HG03097 (cell line): Measurements from ENCODE around the gene MFAP1.

Experiments
- ATAC-seq: cut with Tn5 transposase; IDR thresholded peaks from one replicate; pipeline ENCODE4 v1.9.1; 2021; ENCODE audit not compliant: unreplicated experiment, low FRiP score

The MFAP1 gene

DNA sequence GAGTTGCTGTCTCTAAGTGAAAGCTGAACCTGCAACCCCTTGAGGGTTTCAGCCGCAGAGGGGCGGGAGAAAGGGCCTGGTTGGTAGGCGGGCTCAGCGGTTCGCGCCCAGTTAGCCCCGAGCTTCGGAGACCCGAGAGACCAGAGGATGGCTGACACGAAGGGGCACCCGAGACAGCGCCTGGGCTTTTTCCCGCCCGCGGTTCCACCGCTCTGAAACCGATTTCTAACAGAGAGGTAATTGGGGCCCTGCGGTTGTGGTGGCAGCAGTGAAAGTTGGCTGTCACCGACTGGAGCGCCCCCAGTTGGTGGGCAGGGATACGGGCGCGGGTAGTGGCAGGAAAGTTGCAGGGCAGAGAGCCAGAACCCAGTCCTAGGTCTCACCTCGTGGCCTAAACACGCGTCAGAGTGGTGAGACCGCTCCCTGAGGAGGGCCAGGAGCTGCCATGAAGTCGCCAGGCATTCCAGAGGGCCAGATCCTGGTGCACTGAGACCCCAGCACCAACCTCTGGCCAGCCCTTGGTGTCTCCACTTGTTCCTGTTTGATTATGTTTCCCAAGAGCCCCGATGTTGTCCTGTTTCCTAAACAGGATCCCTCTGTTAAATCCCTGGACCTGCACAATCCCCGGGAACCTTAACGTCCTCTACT is 47.1 kb downstream of the MFAP1 start:
- peak; percentile 45 for ATAC-seq

DNA sequence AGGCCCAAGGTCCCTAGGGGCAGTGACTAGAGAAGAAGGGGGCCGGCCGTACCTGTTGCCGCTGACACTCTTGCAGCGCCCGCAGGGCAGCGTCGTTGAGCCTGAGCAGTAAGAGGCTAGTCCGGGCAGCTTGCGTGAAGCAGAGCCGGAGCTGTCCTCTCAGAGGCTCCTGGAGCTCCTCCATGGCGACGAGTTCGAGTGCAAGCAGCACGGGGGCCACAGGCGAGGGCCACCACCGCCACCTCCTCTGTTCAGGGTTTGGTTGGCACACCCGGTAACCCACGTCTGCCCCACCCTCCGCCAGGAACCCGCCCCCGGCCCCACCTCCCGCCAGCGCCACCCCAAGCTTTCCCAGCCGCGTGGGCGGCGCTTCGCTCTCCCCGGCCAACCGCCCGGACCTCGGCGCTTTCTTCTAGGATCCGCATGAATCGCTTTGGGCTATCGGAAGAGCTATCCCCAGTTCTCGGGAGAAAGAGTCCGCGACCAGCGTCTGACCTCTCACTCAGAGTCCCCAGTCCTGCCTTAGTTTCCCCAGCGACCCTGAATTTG is 47.7 kb downstream of the MFAP1 start, which contains the start of gene ELL3:
TSS of gene ELL3 (minus strand) at position 249 of the 549 bp plus-strand sequence. CDS start at position 184, 65 bp downstream.
- peak; percentile 33 for ATAC-seq

DNA sequence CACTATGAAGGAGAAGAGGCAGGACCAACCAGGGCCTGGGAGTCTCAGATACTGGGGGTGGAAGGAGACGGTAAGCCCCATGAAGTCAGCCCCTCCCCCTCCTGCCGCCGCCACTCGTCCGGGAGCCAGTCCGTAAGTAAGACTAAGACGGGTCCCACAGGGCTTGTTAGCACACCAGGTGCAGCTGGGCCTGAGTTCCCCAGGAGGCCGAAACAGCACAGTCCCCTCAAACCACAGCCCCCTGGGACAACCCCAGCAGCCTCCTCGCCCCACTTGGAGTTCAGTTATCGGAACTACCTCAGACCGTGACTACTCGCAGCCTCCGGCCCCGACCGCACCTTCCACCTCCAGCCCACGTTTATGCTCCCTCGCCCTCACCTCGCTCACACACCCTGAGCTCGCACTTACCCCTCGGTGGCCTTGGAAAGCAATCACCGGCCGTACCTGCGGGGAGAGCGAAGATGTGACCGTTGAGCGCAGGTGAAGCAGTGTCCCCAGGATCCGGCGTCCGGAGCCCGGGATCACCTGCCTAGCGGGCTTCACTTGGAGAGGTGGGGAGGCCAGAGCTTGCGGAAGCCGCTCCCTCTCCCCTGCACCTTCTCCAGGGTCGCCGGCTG is 48.3 kb downstream of the MFAP1 start:
- ATAC-seq = peak; percentile 63

DNA sequence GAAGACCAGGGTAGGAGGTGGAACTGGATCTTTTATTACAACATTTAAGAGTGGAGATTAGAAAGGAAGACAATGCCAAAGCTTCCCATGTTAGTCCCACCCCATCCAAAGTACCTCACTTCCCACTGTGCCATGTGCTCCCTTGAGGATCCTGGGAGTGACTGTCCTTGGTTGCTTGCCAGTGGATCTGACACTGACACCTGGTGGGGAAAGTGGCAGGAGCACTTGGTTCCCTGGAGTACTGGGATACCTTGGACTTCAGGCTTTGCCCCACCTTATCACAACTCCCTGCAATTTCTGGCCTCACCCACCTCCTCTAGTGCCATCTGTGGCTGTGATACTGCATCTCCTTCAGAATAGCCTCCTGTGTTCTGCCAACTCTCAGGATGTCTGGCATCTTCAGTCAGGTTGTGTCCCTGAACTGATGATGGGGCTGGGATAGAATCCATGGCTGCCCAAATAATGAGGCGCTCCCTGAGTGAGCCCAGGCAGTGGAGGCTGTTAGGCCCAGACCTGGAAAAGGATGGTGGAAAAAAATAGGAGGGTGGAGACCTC is 49.0 kb downstream of the MFAP1 start:
- ATAC-seq = no peak

DNA sequence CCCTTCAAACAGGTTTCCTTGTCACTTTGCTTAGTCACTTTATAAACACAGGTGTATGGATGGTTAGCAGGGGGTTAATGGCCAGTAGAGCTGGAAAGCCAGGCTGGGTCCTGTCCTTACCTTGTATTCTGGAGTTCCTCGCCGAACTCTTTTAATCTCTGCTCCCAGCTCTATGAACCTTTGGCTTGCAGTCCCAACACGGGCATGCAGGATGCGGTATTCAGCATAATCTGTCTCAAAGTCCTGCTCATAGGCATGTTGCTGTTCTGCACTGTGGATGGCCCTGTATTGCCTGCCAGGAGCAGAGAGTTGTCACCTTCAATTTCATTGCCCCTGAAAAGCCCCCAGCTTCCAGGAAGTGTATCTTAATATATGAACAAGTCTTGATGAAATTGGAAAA is 50.4 kb downstream of the MFAP1 start:
- ATAC-seq = no peak

DNA sequence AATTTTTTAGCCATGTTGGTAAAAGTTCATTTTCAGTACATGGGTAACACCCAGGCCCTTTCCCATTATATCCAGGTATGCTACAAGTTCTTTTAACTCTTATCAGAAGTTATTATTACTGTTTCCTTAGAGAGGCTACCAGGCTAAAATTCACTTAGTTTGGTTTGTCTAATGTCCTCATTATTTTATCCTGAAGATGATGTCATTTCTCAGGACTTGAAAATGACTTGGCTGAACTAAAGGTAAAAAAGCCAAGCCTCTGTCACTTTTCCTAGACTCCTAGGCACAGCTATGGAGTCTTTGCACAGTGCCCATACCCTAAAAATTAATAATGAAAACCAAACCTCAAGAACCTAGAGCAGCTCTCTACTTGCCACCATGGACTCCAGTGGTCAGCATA is 51.9 kb downstream of the MFAP1 start:
- ATAC-seq = no peak

DNA sequence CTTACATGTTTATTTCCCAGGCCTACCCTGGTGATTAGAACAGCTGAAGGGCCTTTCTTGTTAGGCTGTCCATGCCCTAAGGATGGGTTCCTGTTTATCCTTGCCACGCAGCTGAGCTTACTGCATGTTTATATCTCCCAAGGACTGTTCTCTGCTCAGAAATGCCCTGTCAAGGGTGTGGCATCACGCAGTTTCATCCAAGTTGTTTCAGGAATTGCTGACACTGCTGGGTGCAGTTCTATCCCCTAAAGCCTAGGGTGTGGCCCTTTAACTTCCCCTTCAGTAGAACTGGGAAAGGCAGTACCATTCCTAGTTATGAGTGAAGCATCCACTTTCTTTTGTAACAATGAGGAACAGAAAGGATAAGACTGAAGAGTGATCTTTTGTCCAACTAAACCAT is 52.7 kb downstream of the MFAP1 start:
- no peak for ATAC-seq

DNA sequence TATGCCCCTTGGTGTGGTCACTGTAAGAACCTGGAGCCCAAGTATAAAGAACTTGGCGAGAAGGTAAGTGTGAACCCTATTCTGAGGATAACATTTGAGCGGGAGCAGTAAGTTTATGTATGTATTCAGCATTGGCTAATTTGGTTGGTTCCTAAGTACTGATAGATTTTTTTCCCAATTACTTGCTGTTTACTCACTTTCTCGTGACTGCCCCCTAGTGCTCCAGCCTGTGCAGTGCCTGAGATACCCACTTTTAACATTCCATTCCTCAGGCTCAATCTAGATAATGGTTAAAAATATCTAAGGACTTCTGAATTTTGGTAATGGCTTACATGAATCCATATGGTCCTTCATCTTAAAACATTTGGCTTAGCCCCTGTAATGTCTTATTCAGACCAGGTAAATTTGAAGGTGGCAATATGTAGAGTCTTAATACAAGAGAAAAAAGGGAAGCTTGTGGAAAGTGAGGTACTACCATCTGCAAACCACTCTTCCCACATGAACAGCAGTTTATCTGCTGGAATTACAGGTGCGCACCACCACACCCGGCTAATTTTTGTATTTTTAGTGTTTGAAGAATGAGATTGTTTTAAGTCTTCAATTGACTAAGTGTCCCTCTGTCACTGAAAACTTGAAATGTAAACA is 54.8 kb downstream of the MFAP1 start:
- no peak for ATAC-seq

DNA sequence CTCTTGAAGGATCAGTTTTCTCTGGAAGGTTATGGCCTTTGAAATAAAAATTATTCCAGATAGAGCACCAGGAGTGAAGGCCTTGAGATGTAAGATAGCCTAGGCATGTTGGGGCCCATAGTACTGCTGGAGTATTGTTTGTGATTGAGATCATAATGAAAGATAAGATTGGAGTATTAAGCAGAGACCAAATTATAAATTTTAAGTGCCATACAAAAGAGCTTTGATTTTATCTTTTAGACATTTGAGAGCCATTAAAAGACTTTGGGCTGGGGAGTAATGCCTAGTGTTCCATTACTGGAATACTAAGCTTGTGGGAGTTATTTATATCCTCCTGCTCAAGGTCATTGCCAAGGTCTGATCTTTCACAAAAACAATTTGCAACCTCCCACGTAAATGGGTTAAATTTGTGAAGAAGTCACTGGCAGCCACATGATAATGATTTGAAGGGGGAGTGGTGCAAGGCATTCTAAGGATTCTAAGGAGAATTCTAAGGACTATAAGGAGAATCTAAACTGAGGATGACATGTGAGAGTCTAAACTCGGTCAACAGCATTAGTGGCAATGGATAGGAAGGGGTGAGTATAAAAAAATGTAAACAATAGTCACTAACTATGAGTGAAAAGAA is 60.6 kb downstream of the MFAP1 start:
- ATAC-seq = no peak

DNA sequence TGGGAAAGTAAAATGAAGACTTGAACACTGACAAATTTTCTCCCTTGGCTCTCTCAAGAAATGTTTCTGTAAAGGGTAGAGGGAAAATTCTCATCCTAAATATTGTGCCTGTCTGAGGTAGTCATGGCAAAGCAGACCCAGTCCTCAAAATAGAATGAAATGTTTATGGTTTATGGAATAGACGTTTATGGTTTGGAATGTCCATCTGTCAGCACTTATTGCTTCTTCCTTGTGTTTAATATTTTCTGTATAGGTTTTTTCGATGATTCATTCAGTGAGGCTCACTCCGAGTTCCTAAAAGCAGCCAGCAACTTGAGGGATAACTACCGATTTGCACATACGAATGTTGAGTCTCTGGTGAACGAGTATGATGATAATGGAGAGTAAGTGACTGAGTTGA is 61.7 kb downstream of the MFAP1 start:
- ATAC-seq = no peak
